ENCODE measurements around the gene SEMA3F.
"Not testable (repeated sequence)": the region's sequence is repeated elsewhere in the genome, so short reads cannot be mapped to it uniquely, and the experiment has no call there.

SEMA3F gene

DNA sequence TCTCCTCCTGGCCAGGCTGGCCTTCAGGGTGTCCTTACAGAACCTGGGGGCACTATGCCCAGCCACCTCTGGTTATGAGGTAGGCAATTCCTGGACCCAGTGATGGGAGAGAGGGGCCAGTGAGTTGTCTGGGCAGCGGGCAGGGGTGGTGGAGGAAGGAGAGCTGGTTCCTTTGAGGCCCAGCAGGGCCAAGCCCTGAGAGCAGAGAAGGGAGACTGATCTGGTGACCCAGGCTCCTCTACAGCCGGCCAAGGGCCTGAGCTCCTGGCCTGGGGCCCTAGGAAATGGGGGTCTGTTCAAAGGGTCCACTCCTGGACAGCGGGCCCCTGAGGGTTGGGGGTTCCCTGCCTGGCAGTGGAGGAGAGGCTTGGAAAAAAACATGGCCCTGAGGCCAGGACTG lies 57.8 kb downstream of the SEMA3F start:
- no peak for DNase-seq

DNA sequence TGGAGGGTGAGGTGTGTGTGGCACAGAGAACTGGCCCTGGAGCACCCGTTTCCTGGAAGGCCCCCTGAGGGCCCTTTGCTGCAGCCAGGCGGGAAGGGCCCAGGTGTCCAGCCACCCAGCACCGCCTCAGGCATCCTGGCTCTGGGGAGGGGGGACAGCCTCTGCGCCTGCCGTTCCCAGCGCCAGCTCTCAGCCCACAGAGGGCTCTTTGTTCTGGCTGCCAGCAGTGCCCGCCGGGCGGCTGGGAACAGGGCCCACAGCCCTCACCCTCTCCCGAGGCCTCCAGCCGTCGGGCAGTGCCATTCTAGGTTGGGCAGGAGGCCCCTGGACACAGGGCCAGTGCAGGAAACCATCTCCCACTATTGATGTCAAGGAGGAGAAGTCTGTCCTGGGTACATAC lies 58.2 kb downstream of the SEMA3F start:
- DNase-seq: no peak

GRCh38 chr3:50214824-50215223 lies 59.7 kb downstream of the SEMA3F start:
- DNase-seq: no peak

DNA sequence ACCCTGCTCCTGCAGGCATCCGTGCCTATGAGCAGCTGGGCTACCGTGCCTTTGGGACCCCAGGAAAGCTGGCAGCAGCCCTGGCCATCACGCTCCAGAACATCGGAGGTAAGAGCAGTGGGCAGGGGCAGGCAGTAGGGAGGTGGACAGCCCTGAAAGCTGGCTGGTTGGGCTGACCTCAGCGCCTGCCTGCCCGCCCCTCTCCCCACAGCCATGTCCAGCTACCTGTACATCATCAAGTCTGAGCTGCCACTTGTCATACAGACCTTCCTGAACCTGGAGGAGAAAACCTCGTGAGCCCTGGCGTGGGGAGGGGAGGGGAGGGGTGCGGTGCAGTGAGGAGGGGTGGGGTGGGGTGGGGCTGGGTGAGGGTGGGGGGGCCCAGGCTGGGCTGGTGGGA lies 60.4 kb downstream of the SEMA3F start:
- DNase-seq: no peak

DNA sequence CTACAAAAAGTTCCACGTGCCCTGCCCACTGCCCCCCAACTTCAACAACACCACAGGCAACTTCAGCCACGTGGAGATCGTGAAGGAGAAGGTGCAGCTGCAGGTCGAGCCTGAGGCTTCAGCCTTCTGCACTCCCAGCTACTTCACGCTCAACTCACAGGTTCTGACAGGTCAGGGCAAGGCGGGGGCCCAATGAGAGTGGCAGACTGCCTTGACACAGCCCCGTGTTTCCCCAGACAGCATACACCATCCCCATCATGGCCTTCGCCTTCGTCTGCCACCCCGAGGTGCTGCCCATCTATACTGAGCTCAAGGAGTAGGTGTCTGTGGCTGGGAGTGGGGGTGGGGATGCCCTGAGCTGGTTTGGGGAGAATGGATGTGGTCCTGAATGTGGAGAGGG lies 62.6 kb downstream of the SEMA3F start:
- no peak for DNase-seq

GRCh38 chr3:50218448-50218847 lies 63.3 kb downstream of the SEMA3F start:
- DNase-seq: no peak

GRCh38 chr3:50219285-50219684 lies 64.2 kb downstream of the SEMA3F start:
- DNase-seq: no peak

DNA sequence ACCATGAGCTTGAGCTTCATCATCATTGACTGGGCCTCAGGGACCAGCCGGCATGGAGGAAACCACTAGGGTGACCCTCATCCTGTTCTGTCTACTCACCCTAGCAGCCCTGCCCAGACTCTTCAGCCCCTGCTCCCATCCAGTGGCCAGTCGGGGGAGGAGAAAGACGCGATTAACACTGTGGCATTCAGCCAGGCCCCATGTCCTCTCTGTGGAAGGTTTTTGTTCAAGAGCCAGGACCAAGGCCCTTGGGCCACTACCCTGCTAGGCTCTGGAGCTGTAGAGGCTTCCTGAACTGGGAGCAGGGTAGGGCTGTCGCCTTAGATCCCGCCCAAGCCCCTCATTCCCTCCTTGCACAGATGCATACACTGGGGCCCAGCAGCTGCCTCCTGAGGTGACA lies 65.0 kb downstream of the SEMA3F start:
- DNase-seq: no peak

GRCh38 chr3:50221051-50221410 lies 65.9 kb downstream of the SEMA3F start:
- DNase-seq: no peak

DNA sequence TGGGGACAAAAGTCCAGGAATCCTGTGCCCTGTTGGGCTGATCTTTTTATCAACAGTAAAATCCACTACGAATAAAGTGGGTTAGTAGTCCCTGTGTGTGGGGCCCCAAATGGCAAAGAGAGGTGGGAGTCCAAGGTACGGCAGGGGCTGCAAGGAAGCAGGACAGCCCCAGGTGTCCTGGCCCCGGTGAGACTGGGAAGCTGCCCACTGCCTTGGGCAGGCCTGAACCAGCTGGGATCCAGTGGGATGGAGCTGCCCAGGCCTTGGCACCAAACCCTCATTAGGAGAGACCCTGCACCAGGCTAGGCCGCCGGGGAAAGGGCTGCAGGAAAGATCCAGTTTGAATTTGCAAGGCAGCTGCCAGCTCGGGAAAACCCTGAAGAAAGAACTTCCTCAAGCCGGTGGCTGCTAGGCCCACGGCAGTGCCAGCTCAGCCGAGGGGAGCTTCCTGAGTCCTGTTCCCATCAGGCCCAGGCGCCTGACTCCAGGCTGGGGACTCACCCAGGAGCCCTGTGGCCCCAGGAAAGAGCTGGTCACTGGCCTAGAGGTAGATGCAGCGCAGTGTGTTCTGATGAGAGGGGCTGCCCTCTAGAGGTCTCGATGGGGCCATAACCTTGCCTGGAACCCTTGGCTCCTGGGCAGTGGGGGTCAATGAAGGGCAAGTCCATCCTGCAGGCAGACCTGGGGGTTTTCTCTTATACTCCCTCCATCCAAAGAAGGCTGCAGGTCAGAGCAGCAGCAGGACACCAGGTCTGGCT lies 66.5 kb downstream of the SEMA3F start:
- no peak for DNase-seq

- DNase-seq: no peak
These were observed 67.0 kb downstream of the SEMA3F start for GRCh38 chr3:50222169-50222528.

GRCh38 chr3:50224639-50225038 lies 69.5 kb downstream of the SEMA3F start:
- DNase-seq: no peak

GRCh38 chr3:50226888-50227389 lies 71.8 kb downstream of the SEMA3F start:
- DNase-seq: peak; percentile 45

DNA sequence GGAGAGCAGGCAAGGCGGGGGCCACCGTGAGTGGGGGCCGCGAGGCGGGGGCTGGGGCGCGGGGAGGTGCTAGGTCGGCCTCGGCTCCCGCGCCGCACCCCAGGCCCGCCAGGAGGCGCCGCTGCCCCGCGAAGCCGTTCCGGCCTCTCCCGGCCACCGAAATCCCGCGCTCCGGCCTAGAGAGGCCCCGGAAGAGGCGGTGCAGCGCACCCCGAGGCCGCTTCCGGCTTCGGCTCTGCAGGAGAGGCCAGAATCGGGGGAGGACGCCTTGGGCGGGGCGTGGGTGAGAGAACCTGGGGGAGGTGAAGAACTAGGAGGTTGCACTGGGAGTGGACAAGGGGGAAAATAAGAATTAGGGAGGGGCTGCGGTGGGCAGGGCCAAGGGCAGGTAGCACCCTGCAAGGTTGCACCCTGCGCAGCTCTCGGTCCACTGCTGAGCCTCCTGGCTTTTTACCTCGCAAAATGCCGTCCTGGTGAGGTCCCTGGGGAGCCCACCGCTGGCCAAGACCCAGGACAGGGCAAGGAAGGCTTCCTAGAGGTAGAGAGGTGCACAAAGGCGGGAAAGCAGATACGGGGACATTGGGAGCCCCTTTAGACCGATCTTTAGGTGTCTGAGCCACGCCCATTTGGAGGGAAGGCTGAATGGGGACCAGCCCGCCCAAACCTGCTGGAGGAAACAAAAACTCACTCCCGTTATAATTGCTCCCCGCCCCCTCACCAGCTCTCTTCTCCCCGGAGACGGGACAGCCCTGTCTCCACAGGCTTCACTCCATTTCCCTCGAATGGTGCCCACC lies 72.5 kb downstream of the SEMA3F start:
- DNase-seq: peak; percentile 89

GRCh38 chr3:50228184-50228763 lies 73.2 kb downstream of the SEMA3F start:
- DNase-seq: not testable (repeated sequence)

GRCh38 chr3:50229490-50229889 lies 74.4 kb downstream of the SEMA3F start:
- DNase-seq: no peak

DNA sequence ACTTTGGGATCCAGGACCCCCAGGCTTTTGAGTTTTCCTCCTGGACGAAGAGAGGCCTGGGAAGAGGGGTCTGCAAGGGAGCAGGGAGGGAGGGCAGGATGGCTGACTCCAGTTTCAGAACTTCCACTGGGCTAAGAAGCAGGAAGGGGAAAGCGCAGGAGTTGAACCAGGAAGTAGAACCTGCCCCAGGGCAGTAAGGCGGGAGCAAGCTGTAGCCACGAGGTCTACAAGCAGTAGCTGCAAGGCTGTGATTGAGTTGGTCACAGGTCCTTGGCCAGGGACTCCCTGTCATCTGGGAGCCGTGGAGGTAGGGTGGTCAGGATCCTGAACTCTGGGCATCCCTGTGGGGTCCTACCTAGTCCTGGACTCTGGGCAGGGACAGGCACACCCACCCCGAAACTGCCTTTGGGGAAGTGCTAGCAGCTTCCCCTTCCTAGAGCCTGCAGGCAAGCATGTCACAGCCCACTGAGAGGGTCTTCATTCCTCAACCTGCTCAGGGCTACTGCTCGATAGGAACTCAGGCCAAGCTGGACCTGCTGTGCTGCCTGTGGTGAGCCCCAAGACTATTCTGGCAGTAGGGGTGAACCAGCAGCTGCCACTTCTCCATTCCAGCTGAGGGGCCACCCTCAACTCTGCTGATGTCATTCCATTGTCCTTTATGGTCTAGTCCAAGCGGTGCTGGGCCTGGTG lies 75.1 kb downstream of the SEMA3F start:
- no peak for DNase-seq

- no peak for DNase-seq
These were observed 75.6 kb downstream of the SEMA3F start for GRCh38 chr3:50230794-50231125.

DNA sequence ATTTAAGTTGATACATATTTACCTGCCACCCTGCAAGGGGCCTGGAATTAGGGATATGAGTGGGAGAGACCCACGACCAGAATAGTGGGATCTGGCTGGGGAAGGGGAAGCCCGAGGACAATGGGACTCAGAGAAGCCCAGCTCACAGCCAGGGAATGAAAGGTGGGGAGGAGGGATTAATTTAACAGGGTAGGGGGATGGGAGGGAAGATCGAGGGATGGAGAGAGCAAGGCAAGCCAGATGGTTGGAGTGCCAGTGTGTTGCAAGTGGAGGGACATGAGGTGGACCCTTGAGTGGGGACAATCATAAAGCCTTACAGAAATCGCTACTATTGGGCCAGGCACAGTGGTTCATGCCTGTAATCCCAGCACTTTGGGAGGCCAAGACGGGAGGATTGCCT lies 76.5 kb downstream of the SEMA3F start:
- no peak for DNase-seq

DNA sequence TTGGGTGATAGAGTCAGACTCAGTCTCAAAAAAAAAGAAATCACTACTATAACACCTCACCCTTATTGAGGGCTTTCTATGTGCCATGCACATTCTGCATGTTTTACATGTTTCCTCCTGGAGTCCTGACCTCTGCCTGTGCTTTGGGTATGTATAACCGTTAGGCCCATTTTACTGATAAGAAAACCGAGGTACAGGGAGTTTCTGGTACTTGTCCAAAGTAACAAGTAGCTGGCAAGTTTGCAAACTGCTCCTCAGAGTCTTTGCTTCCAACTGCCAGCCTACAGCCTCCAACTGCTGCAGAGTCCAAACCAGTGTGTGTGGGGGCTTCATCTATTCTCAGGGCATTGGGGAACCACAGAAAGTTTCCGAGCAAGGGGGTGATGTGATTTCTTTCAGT lies 77.2 kb downstream of the SEMA3F start:
- no peak for DNase-seq

DNA sequence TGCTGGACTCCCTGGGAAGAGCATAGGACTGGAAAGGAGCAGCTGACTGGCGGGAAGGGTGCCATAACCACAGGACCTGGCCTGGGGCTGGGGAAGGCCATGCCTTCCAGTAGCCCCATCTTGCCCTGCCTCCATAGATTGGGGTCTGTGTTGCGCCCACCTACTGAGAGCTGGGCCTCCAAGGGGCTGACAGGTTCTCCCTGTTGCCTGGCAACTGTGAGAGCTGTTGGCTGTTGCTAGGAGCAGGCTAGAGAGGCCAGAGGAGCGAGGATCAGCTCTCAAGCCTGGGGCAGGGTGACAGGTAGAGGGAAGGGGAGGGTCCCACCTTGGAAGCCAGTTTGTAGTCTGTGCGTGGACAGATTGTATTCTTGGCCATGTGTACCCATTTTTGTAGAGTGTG lies 78.1 kb downstream of the SEMA3F start:
- DNase-seq: no peak

DNA sequence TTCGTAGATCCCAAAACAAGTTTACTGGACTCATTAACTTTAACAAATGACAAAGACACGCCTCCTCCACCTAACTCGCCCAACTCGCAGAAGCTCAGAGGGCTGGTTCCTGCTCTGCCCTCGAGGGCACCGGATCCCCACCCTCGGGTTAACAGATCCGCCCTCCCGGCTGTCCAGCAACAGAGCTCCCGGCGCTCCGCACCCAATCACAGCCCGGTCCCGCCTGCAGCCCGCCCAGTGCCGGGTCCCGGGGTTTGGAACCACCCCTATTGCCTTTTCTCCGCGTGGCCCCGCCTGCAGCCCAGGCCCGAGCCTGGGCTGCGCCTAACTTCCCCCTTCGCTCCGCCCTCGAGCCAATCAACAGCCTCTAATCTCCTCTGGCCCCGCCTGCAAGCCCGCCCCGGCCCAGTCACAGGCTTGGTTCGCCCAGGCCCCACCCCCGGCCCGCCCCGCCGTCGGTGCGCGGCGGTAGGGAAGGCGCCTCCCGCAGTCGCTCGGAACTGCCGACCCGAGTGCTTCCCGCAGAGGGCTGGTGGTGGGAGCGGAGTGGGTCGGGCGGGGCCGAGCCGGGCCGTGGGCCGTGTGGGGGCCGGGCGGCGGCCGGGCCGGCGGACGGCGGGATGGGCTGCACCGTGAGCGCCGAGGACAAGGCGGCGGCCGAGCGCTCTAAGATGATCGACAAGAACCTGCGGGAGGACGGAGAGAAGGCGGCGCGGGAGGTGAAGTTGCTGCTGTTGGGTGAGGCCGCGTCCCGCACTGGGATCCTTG lies 80.8 kb downstream of the SEMA3F start, which contains the start of gene GNAI2:
GNAI2 (plus strand) TSS at position 489 of the 768 bp plus-strand sequence; CDS start at position 621, 132 bp downstream.
- peak; percentile 99 for DNase-seq
